HG03103 (cell line): ENCODE results near the gene WNK1.

Experiments
- ATAC-seq: cut with Tn5 transposase; IDR thresholded peaks from one replicate; pipeline ENCODE4 v1.9.1; 2021; ENCODE audit warnings: low read depth; ENCODE audit not compliant: unreplicated experiment

The WNK1 gene

GRCh38 chr12:938810-939209 lies 186.4 kb downstream of the WNK1 start:
- no peak for ATAC-seq

GRCh38 chr12:943051-943450 lies 190.7 kb downstream of the WNK1 start:
- no peak for ATAC-seq

- ATAC-seq = no peak
These were observed 191.8 kb downstream of the WNK1 start for GRCh38 chr12:944211-944610.

GRCh38 chr12:946212-946611 lies 193.8 kb downstream of the WNK1 start:
- ATAC-seq = no peak

GRCh38 chr12:946631-947030 lies 194.3 kb downstream of the WNK1 start:
- no peak for ATAC-seq

- no peak for ATAC-seq
These were observed 195.9 kb downstream of the WNK1 start for GRCh38 chr12:948238-948637.

GRCh38 chr12:949453-950191 lies 197.2 kb downstream of the WNK1 start, which contains the start of gene RAD52:
Gene RAD52, minus strand, starts transcription at chr12:949694. Its CDS starts 16,636 bp downstream, at chr12:933058.
- ATAC-seq = peak; percentile 75

GRCh38 chr12:951176-951575 lies 198.8 kb downstream of the WNK1 start:
- ATAC-seq = no peak

- ATAC-seq = no peak
These were observed 201.4 kb downstream of the WNK1 start for GRCh38 chr12:953776-954175.

- ATAC-seq = no peak
These were observed 202.4 kb downstream of the WNK1 start for GRCh38 chr12:954741-955140.

GRCh38 chr12:955939-956338 lies 203.6 kb downstream of the WNK1 start:
- no peak for ATAC-seq

GRCh38 chr12:958588-959123 lies 206.3 kb downstream of the WNK1 start:
- ATAC-seq = no peak
